ENCODE results near the gene GTF2F1.

- TF ChIP-seq POLR2AphosphoS5 (IDR thresholded peaks at IDR 0.05) = no peak
- TF ChIP-seq, protein P1, sequence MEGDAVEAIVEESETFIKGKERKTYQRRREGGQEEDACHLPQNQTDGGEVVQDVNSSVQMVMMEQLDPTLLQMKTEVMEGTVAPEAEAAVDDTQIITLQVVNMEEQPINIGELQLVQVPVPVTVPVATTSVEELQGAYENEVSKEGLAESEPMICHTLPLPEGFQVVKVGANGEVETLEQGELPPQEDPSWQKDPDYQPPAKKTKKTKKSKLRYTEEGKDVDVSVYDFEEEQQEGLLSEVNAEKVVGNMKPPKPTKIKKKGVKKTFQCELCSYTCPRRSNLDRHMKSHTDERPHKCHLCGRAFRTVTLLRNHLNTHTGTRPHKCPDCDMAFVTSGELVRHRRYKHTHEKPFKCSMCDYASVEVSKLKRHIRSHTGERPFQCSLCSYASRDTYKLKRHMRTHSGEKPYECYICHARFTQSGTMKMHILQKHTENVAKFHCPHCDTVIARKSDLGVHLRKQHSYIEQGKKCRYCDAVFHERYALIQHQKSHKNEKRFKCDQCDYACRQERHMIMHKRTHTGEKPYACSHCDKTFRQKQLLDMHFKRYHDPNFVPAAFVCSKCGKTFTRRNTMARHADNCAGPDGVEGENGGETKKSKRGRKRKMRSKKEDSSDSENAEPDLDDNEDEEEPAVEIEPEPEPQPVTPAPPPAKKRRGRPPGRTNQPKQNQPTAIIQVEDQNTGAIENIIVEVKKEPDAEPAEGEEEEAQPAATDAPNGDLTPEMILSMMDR (IDR thresholded peaks at IDR 0.05) = no peak
- TF ChIP-seq POLR2A (IDR thresholded peaks at IDR 0.05) = no peak
These were observed 5.6 kb downstream of the GTF2F1 start for GRCh38 chr19:6387372-6387771.
